B cell (primary cell): Measurements from ENCODE around the gene DUS2. TPM values are rescaled to one million over a fixed set of nuclear protein-coding genes. Genes with fewer than 3 reads are reported as not detected.
A peak's percentile ranks its signal among the peaks of the same experiment; 100 is the strongest.

Experiments used
- ATAC-seq: fragments of 200-7000 bp; cut with Tn5 transposase; one replicate; pipeline ENCODE4 v1.10.0; 2021; ENCODE audit warnings: low read depth, mild to moderate bottlenecking, moderate number of reproducible peaks, moderate library complexity
- CTCF ChIA-PET: fragments of 350-600 bp; sonication (Branson Sonifier 250); formaldehyde crosslinking; loops from one replicate; lab custom pipeline; 2021; ENCODE audit warnings: antibody characterized with exemption, inconsistent platforms; lab: Charles Lee
- POLR2A ChIA-PET: fragments of 350-600 bp; sonication (Branson Sonifier 250); formaldehyde crosslinking; loops from one replicate; lab custom pipeline; 2021; ENCODE audit warnings: antibody characterized with exemption; lab: Charles Lee
- DNase-seq: peaks from one replicate; pipeline ENCODE4 v3.0.0; 2013
- H2AFZ ChIP-seq: 2 replicates; pipeline ENCODE4 v1.6.1; 2012; ENCODE audit warnings: mild to moderate bottlenecking, low read depth, low read length; ENCODE audit not compliant: insufficient read depth, poor library complexity, severe bottlenecking
- H3K27ac ChIP-seq, 2 donors: 1 replicate in 1 of 2; 2 replicates in 1 of 2; pipeline ENCODE4 v1.5.1; 2012 to 2013; ENCODE audit warnings: low read length in 2 of 2, mild to moderate bottlenecking in 2 of 2, moderate library complexity in 1 of 2
- H3K27me3 ChIP-seq, 4 experiments: fragments of 200-600 bp in 1 of 4; sonication (generic) in 1 of 4; replicated peaks in 1 of 4; 1 replicate in 2 of 4; 2 replicates in 2 of 4; pipeline versions ENCODE4 v1.6.1 to v1.7.0; 2013 to 2016; ENCODE audit warnings: low read length in 3 of 4, mild to moderate bottlenecking in 2 of 4, mixed read lengths in 1 of 4, moderate library complexity in 1 of 4; ENCODE audit not compliant: insufficient read depth in 4 of 4, control insufficient read depth in 3 of 4; ENCODE audit errors: control extremely low read depth in 1 of 4
- H3K36me3 ChIP-seq, 2 experiments: replicated peaks in 1 of 2; 1 replicate in 1 of 2; 2 replicates in 1 of 2; pipeline versions ENCODE4 v1.6.1 to v1.7.1; 2013; ENCODE audit warnings: low read length in 1 of 2; ENCODE audit not compliant: insufficient read depth in 2 of 2, control insufficient read depth in 1 of 2; ENCODE audit errors: control extremely low read depth in 1 of 2, extremely low read depth in 1 of 2
- H3K4me1 ChIP-seq, 2 donors: fragments of 200-600 bp in 1 of 2; sonication (generic) in 1 of 2; 1 replicate in 1 of 2; 2 replicates in 1 of 2; pipeline versions ENCODE4 v1.5.1 to v1.6.1; 2013 to 2017; ENCODE audit warnings: low read length in 2 of 2; ENCODE audit not compliant: control insufficient read depth in 2 of 2, insufficient read depth in 2 of 2
- H3K4me2 ChIP-seq: replicated peaks from 2 replicates; pipeline ENCODE3; 2012; ENCODE audit warnings: mild to moderate bottlenecking, low read depth, low read length; ENCODE audit not compliant: poor library complexity, severe bottlenecking
- H3K4me3 ChIP-seq, 5 experiments: fragments of 200-600 bp in 1 of 5; sonication (generic) in 1 of 5; 1 replicate in 3 of 5; 2 replicates in 2 of 5; pipeline versions ENCODE4 v1.5.1 to v1.7.0; 2011 to 2016; ENCODE audit warnings: low read length in 4 of 5, mild to moderate bottlenecking in 4 of 5, low read depth in 2 of 5, control low read depth in 1 of 5, moderate library complexity in 1 of 5; ENCODE audit not compliant: insufficient read depth in 1 of 5; ENCODE audit errors: control extremely low read depth in 1 of 5, extremely low read depth in 1 of 5
- H3K79me2 ChIP-seq: fragments of 200-600 bp; sonication (generic); one replicate; pipeline ENCODE4 v1.6.0; 2016; ENCODE audit warnings: low read length; ENCODE audit not compliant: control insufficient read depth, insufficient read depth
- H3K9ac ChIP-seq: fragments of 200-600 bp; sonication (generic); 2 replicates; pipeline ENCODE4 v1.6.1; 2017; ENCODE audit warnings: mild to moderate bottlenecking, low read length, moderate library complexity
- H3K9me3 ChIP-seq, 3 donors: one replicate each; pipeline versions ENCODE4 v1.6.1 to v1.7.1; 2013; ENCODE audit warnings: low read length in 2 of 3; ENCODE audit not compliant: control insufficient read depth in 2 of 3, insufficient read depth in 1 of 3; ENCODE audit errors: control extremely low read depth in 1 of 3
- H4K20me1 ChIP-seq: 2 replicates; pipeline ENCODE4 v1.6.0; 2012; ENCODE audit warnings: mild to moderate bottlenecking, low read length; ENCODE audit not compliant: insufficient read depth, control insufficient read depth, poor library complexity, severe bottlenecking
- H3K27ac Mint-ChIP-seq: one replicate; pipeline ENCODE4 v1.8.0; 2021; ENCODE audit warnings: mixed read lengths
- H3K27me3 Mint-ChIP-seq: one replicate; pipeline ENCODE4 v1.8.0; 2021; ENCODE audit warnings: mixed read lengths
- H3K4me1 Mint-ChIP-seq: one replicate; pipeline ENCODE4 v1.8.0; 2021; ENCODE audit warnings: mixed read lengths
- H3K4me3 Mint-ChIP-seq: one replicate; pipeline ENCODE4 v1.8.0; 2021; ENCODE audit warnings: mixed read lengths
- H3K9me3 Mint-ChIP-seq: one replicate; pipeline ENCODE4 v1.8.0; 2022; ENCODE audit warnings: mixed read lengths; ENCODE audit not compliant: insufficient read depth
- CTCF ChIP-seq: fragments of 200-600 bp; IDR thresholded peaks from one replicate; pipeline ENCODE4 v1.8.0; 2022; ENCODE audit warnings: antibody characterized with exemption, mild to moderate bottlenecking
- EZH2 ChIP-seq: IDR thresholded peaks from 2 replicates; pipeline ENCODE4 v1.6.1; 2012; ENCODE audit warnings: borderline replicate concordance, low read depth, mild to moderate bottlenecking, moderate library complexity, low read length; ENCODE audit not compliant: insufficient read depth, poor library complexity, severe bottlenecking
- WGBS: methylation state at CpG from one replicate; pipeline ENCODE4 v1.1.5; 2013; ENCODE audit warnings: missing lambda C conversion rate; ENCODE audit not compliant: insufficient coverage; 5-methylcytosine and 5-hydroxymethylcytosine counted together
- intact Hi-C: fragments of 100-400 bp; cut with micrococcal nuclease; formaldehyde crosslinking; loops from one replicate; pipeline ENCODE4 v1.10.0; 2022
- polyA plus RNA-seq: library from polyadenylated mRNA; depleted of rRNA; stranded (reverse); fragments of >200 nt; gene quantifications from 2 replicates; pipeline ENCODE4 v1.2.3, GENCODE V29; 2012
- total RNA-seq, 2 donors: library from RNA; stranded (reverse); fragments of 120-200 nt in 1 of 2; gene quantifications; 1 replicate in 1 of 2; 2 replicates in 1 of 2; pipeline versions ENCODE4 v1.2.3 to v1.2.4, GENCODE V29; 2013 to 2022

The DUS2 gene
- total and polyA plus RNA-seq, 2 donors (not counting 1 experiment from before 2014, with no cell fraction given): 61.1 to 93.0 TPM

- no peaks in the 10 kb centered on the region for H3K27me3 ChIP-seq
- peaks cover 70% of the 10 kb centered on the region for H3K4me1 Mint-ChIP-seq
- H3K4me3 Mint-ChIP-seq: peak overlapping the region; percentile 72
- no peak for DNase-seq
- no CpG with 5 or more reads among the region's 1 CpG for WGBS
- TF ChIP-seq CTCF (no peak), EZH2 (no peak)
- H3K27ac ChIP-seq: peak overlapping the region in 1 of 2 donors; percentile 62
- H3K9ac ChIP-seq: no peak overlapping the region
- peak overlapping the region in 1 of 5 experiments; percentile 7 for H3K4me3 ChIP-seq
- H3K79me2 ChIP-seq: peaks cover 61% of the 10 kb centered on the region
- H3K4me1 ChIP-seq: peaks cover 66 to 73% of the 10 kb centered on the region in 2 donors
- no peak overlapping the region for H2AFZ ChIP-seq
- peaks cover 4 to 79% of the 10 kb centered on the region in 2 experiments for H3K36me3 ChIP-seq
- peaks cover 0 to 4% (median 0%) of the 10 kb centered on the region in 3 donors for H3K9me3 ChIP-seq
- ATAC-seq: no peak
- ChIA-PET CTCF (interaction anchor here (0.6 to 14.0 kb wide), 16 partner anchors 12 to 357 kb away, joined by 3 to 242 read pairs (median 5); partner anchors contain the start of genes NFATC3 and NRN1L), POLR2A (interaction anchor here (1.5 to 4.7 kb wide), 2 partner anchors 9 to 12 kb away, joined by 6 to 52 read pairs; partner anchors contain the start of gene NFATC3)
- H3K27me3 Mint-ChIP-seq: no peaks in the 10 kb centered on the region
- no peaks in the 10 kb centered on the region for H3K9me3 Mint-ChIP-seq
- H3K4me2 ChIP-seq: peak overlapping the region; percentile 61
- peak overlapping the region; percentile 86 for H3K27ac Mint-ChIP-seq
- intact Hi-C loops: loop anchor here (2.0 kb wide), 1 partner anchor 13 kb away; the partner anchor contains the start of gene NFATC3
- H4K20me1 ChIP-seq: peaks cover 40% of the 10 kb centered on the region
Measured at GRCh38 chr16:68071518-68071901, 48.4 kb downstream of the DUS2 start.

- Mint-ChIP-seq H3K4me3 (peak overlapping the region; percentile 69), H3K9me3 (no peaks in the 10 kb centered on the region), H3K27ac (peak overlapping the region; percentile 78), H3K27me3 (no peaks in the 10 kb centered on the region), H3K4me1 (peaks cover 72% of the 10 kb centered on the region)
- peak overlapping the region in 1 of 2 donors; percentile 27 for H3K27ac ChIP-seq
- no peaks in the 10 kb centered on the region for H3K27me3 ChIP-seq
- intact Hi-C loops: no loop called here
- ATAC-seq (no peak), DNase-seq (no peak)
- H3K4me3 ChIP-seq: no peak overlapping the region
- peaks cover 38% of the 10 kb centered on the region for H4K20me1 ChIP-seq
- H3K4me2 ChIP-seq: peak overlapping the region; percentile 27
- ChIA-PET POLR2A (interaction anchor here (1.5 to 4.7 kb wide), 2 partner anchors 8 to 12 kb away, joined by 6 to 52 read pairs; partner anchors contain the start of gene NFATC3), CTCF (interaction anchor here (1.3 to 14.0 kb wide), 9 partner anchors 12 to 257 kb away, joined by 3 to 242 read pairs (median 7); partner anchors contain the start of genes NFATC3 and NRN1L)
- H2AFZ ChIP-seq: no peak overlapping the region
- H3K79me2 ChIP-seq: peaks cover 61% of the 10 kb centered on the region
- peaks cover 0 to 4% (median 0%) of the 10 kb centered on the region in 3 donors for H3K9me3 ChIP-seq
- peaks cover 69 to 80% of the 10 kb centered on the region in 2 donors for H3K4me1 ChIP-seq
- no peak overlapping the region for H3K9ac ChIP-seq
- whole genome bisulfite sequencing: 93% methylated on average over 3 of the region's 9 CpGs
- no peak for TF ChIP-seq CTCF
- no peak for TF ChIP-seq EZH2
- H3K36me3 ChIP-seq: peaks cover 2 to 81% of the 10 kb centered on the region in 2 experiments
Measured at GRCh38 chr16:68072038-68072695, 49.1 kb downstream of the DUS2 start.
